B cell (primary cell): ENCODE results near the gene UNC13A. TPM values are rescaled to one million over a fixed set of nuclear protein-coding genes. Genes with fewer than 3 reads are reported as not detected.
A peak's percentile ranks its signal among the peaks of the same experiment; 100 is the strongest.

Experiments
- ATAC-seq: fragments of 200-7000 bp; cut with Tn5 transposase; one replicate; pipeline ENCODE4 v1.10.0; 2021; ENCODE audit warnings: low read depth, mild to moderate bottlenecking, moderate number of reproducible peaks, moderate library complexity
- CTCF ChIA-PET: fragments of 350-600 bp; sonication (Branson Sonifier 250); formaldehyde crosslinking; loops from one replicate; lab custom pipeline; 2021; ENCODE audit warnings: antibody characterized with exemption, inconsistent platforms; lab: Charles Lee
- POLR2A ChIA-PET: fragments of 350-600 bp; sonication (Branson Sonifier 250); formaldehyde crosslinking; loops from one replicate; lab custom pipeline; 2021; ENCODE audit warnings: antibody characterized with exemption; lab: Charles Lee
- DNase-seq: peaks from one replicate; pipeline ENCODE4 v3.0.0; 2013
- H2AFZ ChIP-seq: 2 replicates; pipeline ENCODE4 v1.6.1; 2012; ENCODE audit warnings: mild to moderate bottlenecking, low read depth, low read length; ENCODE audit not compliant: insufficient read depth, poor library complexity, severe bottlenecking
- H3K27ac ChIP-seq, 2 donors: 1 replicate in 1 of 2; 2 replicates in 1 of 2; pipeline ENCODE4 v1.5.1; 2012 to 2013; ENCODE audit warnings: low read length in 2 of 2, mild to moderate bottlenecking in 2 of 2, moderate library complexity in 1 of 2
- H3K27me3 ChIP-seq, 4 experiments: fragments of 200-600 bp in 1 of 4; sonication (generic) in 1 of 4; replicated peaks in 1 of 4; 1 replicate in 2 of 4; 2 replicates in 2 of 4; pipeline versions ENCODE4 v1.6.1 to v1.7.0; 2013 to 2016; ENCODE audit warnings: low read length in 3 of 4, mild to moderate bottlenecking in 2 of 4, mixed read lengths in 1 of 4, moderate library complexity in 1 of 4; ENCODE audit not compliant: insufficient read depth in 4 of 4, control insufficient read depth in 3 of 4; ENCODE audit errors: control extremely low read depth in 1 of 4
- H3K36me3 ChIP-seq, 2 experiments: replicated peaks in 1 of 2; 1 replicate in 1 of 2; 2 replicates in 1 of 2; pipeline versions ENCODE4 v1.6.1 to v1.7.1; 2013; ENCODE audit warnings: low read length in 1 of 2; ENCODE audit not compliant: insufficient read depth in 2 of 2, control insufficient read depth in 1 of 2; ENCODE audit errors: control extremely low read depth in 1 of 2, extremely low read depth in 1 of 2
- H3K4me1 ChIP-seq, 2 donors: fragments of 200-600 bp in 1 of 2; sonication (generic) in 1 of 2; 1 replicate in 1 of 2; 2 replicates in 1 of 2; pipeline versions ENCODE4 v1.5.1 to v1.6.1; 2013 to 2017; ENCODE audit warnings: low read length in 2 of 2; ENCODE audit not compliant: control insufficient read depth in 2 of 2, insufficient read depth in 2 of 2
- H3K4me2 ChIP-seq: replicated peaks from 2 replicates; pipeline ENCODE3; 2012; ENCODE audit warnings: mild to moderate bottlenecking, low read depth, low read length; ENCODE audit not compliant: poor library complexity, severe bottlenecking
- H3K4me3 ChIP-seq, 5 experiments: fragments of 200-600 bp in 1 of 5; sonication (generic) in 1 of 5; 1 replicate in 3 of 5; 2 replicates in 2 of 5; pipeline versions ENCODE4 v1.5.1 to v1.7.0; 2011 to 2016; ENCODE audit warnings: low read length in 4 of 5, mild to moderate bottlenecking in 4 of 5, low read depth in 2 of 5, control low read depth in 1 of 5, moderate library complexity in 1 of 5; ENCODE audit not compliant: insufficient read depth in 1 of 5; ENCODE audit errors: control extremely low read depth in 1 of 5, extremely low read depth in 1 of 5
- H3K79me2 ChIP-seq: fragments of 200-600 bp; sonication (generic); one replicate; pipeline ENCODE4 v1.6.0; 2016; ENCODE audit warnings: low read length; ENCODE audit not compliant: control insufficient read depth, insufficient read depth
- H3K9ac ChIP-seq: fragments of 200-600 bp; sonication (generic); 2 replicates; pipeline ENCODE4 v1.6.1; 2017; ENCODE audit warnings: mild to moderate bottlenecking, low read length, moderate library complexity
- H3K9me3 ChIP-seq, 3 donors: one replicate each; pipeline versions ENCODE4 v1.6.1 to v1.7.1; 2013; ENCODE audit warnings: low read length in 2 of 3; ENCODE audit not compliant: control insufficient read depth in 2 of 3, insufficient read depth in 1 of 3; ENCODE audit errors: control extremely low read depth in 1 of 3
- H4K20me1 ChIP-seq: 2 replicates; pipeline ENCODE4 v1.6.0; 2012; ENCODE audit warnings: mild to moderate bottlenecking, low read length; ENCODE audit not compliant: insufficient read depth, control insufficient read depth, poor library complexity, severe bottlenecking
- H3K27ac Mint-ChIP-seq: one replicate; pipeline ENCODE4 v1.8.0; 2021; ENCODE audit warnings: mixed read lengths
- H3K27me3 Mint-ChIP-seq: one replicate; pipeline ENCODE4 v1.8.0; 2021; ENCODE audit warnings: mixed read lengths
- H3K4me1 Mint-ChIP-seq: one replicate; pipeline ENCODE4 v1.8.0; 2021; ENCODE audit warnings: mixed read lengths
- H3K4me3 Mint-ChIP-seq: one replicate; pipeline ENCODE4 v1.8.0; 2021; ENCODE audit warnings: mixed read lengths
- H3K9me3 Mint-ChIP-seq: one replicate; pipeline ENCODE4 v1.8.0; 2022; ENCODE audit warnings: mixed read lengths; ENCODE audit not compliant: insufficient read depth
- CTCF ChIP-seq: fragments of 200-600 bp; IDR thresholded peaks from one replicate; pipeline ENCODE4 v1.8.0; 2022; ENCODE audit warnings: antibody characterized with exemption, mild to moderate bottlenecking
- EZH2 ChIP-seq: IDR thresholded peaks from 2 replicates; pipeline ENCODE4 v1.6.1; 2012; ENCODE audit warnings: borderline replicate concordance, low read depth, mild to moderate bottlenecking, moderate library complexity, low read length; ENCODE audit not compliant: insufficient read depth, poor library complexity, severe bottlenecking
- WGBS: methylation state at CpG from one replicate; pipeline ENCODE4 v1.1.5; 2013; ENCODE audit warnings: missing lambda C conversion rate; ENCODE audit not compliant: insufficient coverage; 5-methylcytosine and 5-hydroxymethylcytosine counted together
- intact Hi-C: fragments of 100-400 bp; cut with micrococcal nuclease; formaldehyde crosslinking; loops from one replicate; pipeline ENCODE4 v1.10.0; 2022
- polyA plus RNA-seq: library from polyadenylated mRNA; depleted of rRNA; stranded (reverse); fragments of >200 nt; gene quantifications from 2 replicates; pipeline ENCODE4 v1.2.3, GENCODE V29; 2012
- total RNA-seq, 2 donors: library from RNA; stranded (reverse); fragments of 120-200 nt in 1 of 2; gene quantifications; 1 replicate in 1 of 2; 2 replicates in 1 of 2; pipeline versions ENCODE4 v1.2.3 to v1.2.4, GENCODE V29; 2013 to 2022

UNC13A gene
- total and polyA plus RNA-seq, 2 donors (not counting 1 experiment from before 2014, with no cell fraction given), result 0.10 TPM; not detected in 1

GRCh38 chr19:17555929-17556813 lies 132.0 kb downstream of the UNC13A start:
- H3K36me3 ChIP-seq, result peaks cover 0 to 39% of the 10 kb centered on the region in 2 experiments
- peak; percentile 16 for ATAC-seq

More at GRCh38 chr19:17555929-17556813, 132.0 kb downstream of the UNC13A start:
- Mint-ChIP-seq H3K27ac (peak overlapping the region; percentile 81), H3K9me3 (no peaks in the 10 kb centered on the region), H3K27me3 (no peaks in the 10 kb centered on the region), H3K4me1 (peaks cover 18% of the 10 kb centered on the region), H3K4me3 (peak overlapping the region; percentile 86)
- Histone ChIP-seq H3K27me3 (no peaks in the 10 kb centered on the region), H3K4me3 (peak overlapping the region; percentile 52 to 85 (median 78)), H3K9ac (peak overlapping the region; percentile 84), H3K4me1 (peaks cover 13 to 18% of the 10 kb centered on the region in 2 donors), H3K9me3 (no peaks in the 10 kb centered on the region), H3K4me2 (peak overlapping the region; percentile 98), H2AFZ (peak overlapping the region; percentile 66), H3K79me2 (peaks cover 44% of the 10 kb centered on the region), H4K20me1 (peaks cover 38% of the 10 kb centered on the region), H3K27ac (peak overlapping the region; percentile 35 to 74)
- WGBS, result 2% methylated on average over 39 of the region's 46 CpGs
- ChIA-PET POLR2A (interaction anchor here (0.7 to 1.4 kb wide), 4 partner anchors 33 to 163 kb away, joined by 3 to 8 read pairs (median 4); partner anchors contain the start of gene PGLS), CTCF (interaction anchor here (0.6 to 2.0 kb wide), 5 partner anchors 18 to 201 kb away, joined by 3 to 12 read pairs (median 5); partner anchors contain the start of gene FCHO1)
- TF ChIP-seq EZH2 (no peak), CTCF (no peak)
- no peak for DNase-seq
- intact Hi-C loops, result loop anchor here (1.0 to 10.0 kb wide), 7 partner anchors 17 to 151 kb away; partner anchors contain the start of gene BST2
